Panc1 (cell line): ENCODE results near the gene RFXAP.

Source experiments
- CTCF ChIP-seq: fragments of 450-650 bp; IDR thresholded peaks from 2 replicates; pipeline ENCODE4 v1.5.1; 2017; ENCODE audit warnings: mild to moderate bottlenecking
- POLR2AphosphoS5 ChIP-seq: IDR thresholded peaks from 2 replicates; pipeline ENCODE4 v1.6.1; 2012; ENCODE audit warnings: mild to moderate bottlenecking, low read depth, low read length, moderate library complexity
- SIN3A ChIP-seq: IDR thresholded peaks from 2 replicates; pipeline ENCODE4 v1.6.1; 2012; ENCODE audit warnings: low read depth, mild to moderate bottlenecking, low read length, moderate library complexity, borderline replicate concordance; ENCODE audit not compliant: insufficient read depth

GRCh38 chr13:36801035-36801434 is 18.0 kb upstream of the RFXAP start:
- TF ChIP-seq CTCF (no peak), POLR2AphosphoS5 (no peak), SIN3A (no peak)
